ENCODE results near the gene AMN.

Gene AMN

DNA sequence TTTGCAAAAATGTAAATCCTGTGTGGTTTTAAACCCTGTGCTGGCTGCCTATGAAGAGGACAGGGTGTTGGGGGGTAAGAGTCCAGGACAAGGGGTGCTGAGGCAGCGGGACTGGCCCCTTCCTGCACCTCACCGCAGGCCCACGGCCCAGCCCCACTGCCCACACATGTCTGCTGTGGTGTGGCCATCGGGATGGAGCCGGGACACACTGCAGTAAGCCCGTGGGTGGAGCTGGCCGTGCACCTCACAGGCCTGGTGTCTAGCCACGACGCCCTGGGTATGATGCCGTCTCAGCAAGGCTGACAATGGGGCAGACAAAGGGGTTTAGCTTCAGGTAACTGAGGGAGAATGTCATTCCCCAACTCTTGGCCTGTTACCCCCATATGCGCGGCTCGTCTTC lies 19.6 kb downstream of the AMN start:
- in situ Hi-C loops (cut with MboI; ENCODE audit: low sequenced_read_pairs): no loop called here

DNA sequence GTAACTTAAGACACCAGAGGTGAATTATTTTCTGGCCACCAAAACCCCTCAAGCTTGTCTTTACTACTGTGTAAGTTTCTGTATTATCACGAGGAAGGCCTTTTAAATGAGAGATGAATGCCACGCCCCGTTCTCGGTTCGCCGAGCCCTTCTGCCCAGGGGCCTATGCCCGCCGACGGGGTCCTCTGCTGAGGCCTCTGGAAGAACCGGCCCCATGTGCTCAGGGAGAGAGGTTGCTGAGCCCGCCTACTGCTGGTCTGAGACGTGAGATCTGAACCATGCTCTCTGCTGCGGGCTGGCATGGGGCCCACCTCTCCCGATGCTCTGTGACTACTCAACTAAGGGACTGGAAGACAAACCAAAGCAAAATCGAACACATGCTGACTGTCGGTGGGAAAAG lies 21.0 kb downstream of the AMN start:
- in situ Hi-C loops (cut with MboI; ENCODE audit: low sequenced_read_pairs): no loop called here

DNA sequence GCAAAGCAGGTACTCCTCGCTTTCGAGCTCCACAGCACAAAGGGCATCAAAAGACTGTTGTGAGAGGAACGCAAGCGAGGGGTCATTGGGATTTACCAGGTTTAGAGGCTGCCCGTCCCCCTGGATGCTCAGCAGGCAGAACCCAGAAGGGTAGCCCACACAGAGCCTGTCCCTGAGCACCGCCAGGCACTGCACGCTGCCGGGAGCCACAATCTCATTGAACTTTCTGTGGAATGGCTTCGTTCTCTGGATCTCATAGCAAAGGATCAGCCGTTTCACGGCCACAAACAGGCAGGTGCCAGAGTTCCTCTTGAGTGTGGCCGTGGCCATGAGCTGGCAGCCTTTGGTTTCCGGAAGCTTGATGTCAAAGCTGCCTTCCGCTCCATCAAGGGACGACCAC lies 21.5 kb downstream of the AMN start:
- in situ Hi-C loops (cut with MboI; ENCODE audit: low sequenced_read_pairs): no loop called here

DNA sequence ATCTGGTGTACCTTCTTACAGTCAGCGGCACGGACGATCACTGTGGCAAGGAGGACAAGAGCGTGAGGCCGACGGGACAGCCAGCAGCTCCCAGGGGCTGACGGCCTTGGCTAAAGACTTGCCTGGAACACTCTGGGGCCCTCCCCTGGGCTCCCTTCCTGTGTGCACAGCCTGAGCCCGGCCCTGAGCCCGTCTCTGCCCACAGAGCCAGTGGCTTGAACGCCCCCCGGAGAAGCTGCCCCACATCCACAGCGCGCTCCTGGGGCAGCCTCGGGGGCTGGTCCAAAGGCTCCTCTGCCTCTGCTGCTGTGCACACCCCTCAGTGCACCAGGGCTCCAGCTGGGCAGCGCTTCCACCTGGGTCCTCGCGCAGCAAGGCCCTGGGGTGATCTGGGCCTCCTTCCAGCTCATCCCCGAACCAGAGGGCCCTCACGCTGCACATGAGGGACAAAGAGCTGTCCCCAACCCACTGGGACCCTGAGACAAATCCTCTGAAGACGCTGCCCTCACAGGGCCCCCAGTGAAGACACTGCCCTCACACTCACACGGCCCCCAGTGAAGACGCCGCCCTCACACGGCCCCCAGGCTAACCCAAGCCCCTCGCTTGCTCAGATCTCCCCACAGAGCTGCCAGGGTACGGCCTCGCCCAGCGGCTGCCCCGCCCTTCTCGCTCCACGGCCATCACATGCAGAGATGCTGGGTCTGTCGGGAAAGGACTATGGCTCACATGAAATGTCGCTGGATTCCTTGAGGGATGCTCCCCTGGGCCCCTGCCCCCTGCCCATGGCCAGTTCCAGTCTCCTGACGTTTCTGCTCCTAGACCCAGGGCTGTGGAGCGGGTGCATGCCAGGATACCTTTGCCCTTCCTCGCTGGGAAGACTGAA lies 22.2 kb downstream of the AMN start:
- in situ Hi-C loops (cut with MboI; ENCODE audit: low sequenced_read_pairs): no loop called here

DNA sequence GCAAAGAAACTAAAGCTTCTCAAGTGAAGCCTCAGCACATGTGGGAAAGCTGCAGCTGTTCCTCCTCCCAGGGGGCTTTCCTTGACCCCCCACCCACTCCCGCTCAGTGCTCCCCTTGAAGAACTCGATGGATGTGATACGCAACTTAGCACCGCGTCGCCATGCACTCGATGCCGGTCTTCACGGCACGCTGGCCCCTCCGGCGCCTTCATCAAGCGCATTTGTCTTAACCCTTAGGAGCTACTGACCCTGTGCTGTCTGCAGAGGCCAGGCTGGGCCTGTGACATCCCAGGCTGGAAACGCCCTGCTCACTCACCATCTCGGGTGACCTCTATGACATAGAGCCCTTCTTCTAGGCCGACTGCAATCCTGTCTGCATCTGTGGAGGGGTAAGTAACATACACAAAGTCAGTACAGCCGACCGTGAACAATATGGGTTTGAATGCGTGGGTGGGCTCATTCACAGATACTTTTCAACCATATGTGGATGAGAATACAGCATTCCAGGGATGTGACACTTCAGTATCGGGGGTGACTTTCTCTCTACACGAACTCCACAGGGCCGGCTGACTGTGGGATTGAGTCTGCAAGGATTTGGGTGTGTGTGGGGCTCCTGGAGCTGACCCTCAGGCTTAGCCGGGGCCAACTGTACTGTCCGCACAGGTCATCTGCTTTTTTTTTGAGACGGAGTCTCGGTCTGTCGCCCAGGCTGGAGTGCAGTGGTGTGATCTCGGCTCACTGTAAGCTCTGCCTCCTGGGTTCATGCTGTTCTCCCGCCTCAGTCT lies 23.1 kb downstream of the AMN start:
- in situ Hi-C loops (cut with MboI; ENCODE audit: low sequenced_read_pairs): no loop called here

DNA sequence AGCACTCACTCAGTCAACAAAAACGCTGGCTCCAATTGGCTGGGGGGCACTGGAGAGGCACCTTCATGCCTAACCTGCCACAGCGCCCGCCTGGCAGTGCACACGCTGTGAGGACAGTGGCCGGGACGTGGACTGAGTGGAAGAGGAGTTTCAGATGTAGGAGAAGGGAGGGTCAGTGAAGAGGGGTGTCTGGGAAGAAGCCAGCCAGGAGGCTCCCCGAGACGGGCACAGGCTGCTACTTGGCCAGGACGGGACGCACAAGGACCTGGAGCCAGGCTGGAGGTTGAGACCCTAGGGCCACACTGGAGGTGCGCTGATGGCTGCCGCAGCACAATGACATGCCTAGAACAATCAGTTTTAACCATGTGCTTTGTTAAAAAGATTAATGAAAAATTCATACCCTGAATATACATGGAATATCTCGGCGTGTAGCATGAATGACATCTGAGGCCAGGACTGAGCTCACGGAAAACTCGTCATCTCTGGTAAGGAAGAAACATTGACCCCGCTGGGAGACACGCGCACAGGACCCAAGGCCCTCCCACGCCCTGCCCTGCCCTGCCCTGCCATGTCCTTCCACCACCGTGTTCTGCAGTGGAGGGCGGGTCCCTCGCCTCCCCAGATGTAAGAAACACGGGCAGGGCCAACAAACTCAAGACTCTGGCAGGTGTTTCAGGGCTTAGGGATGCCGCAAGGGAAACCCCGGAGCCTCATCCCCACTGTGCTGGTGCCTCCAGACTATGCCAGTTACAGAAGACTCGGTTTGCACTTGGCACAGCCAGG lies 25.0 kb downstream of the AMN start:
- in situ Hi-C loops (cut with MboI; ENCODE audit: low sequenced_read_pairs): no loop called here

DNA sequence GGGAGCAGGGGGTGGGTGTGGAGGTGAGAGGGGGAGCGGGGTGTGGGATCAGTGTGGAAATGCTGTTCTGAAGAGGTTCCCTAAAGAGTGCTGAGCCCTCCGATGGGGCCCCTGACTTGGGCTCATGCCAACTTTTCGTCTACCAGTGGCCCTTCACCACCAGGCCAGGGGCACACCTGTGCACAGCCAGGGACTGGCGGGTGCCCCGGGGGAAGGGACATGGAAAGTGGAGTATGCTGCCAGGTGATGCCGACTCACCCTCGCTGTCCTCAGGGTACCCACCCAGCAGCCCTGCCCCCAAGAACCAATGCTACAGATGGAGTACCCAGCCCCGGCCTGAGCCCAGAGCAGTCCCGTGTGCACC lies 26.2 kb downstream of the AMN start:
- in situ Hi-C loops (cut with MboI; ENCODE audit: low sequenced_read_pairs): no loop called here

DNA sequence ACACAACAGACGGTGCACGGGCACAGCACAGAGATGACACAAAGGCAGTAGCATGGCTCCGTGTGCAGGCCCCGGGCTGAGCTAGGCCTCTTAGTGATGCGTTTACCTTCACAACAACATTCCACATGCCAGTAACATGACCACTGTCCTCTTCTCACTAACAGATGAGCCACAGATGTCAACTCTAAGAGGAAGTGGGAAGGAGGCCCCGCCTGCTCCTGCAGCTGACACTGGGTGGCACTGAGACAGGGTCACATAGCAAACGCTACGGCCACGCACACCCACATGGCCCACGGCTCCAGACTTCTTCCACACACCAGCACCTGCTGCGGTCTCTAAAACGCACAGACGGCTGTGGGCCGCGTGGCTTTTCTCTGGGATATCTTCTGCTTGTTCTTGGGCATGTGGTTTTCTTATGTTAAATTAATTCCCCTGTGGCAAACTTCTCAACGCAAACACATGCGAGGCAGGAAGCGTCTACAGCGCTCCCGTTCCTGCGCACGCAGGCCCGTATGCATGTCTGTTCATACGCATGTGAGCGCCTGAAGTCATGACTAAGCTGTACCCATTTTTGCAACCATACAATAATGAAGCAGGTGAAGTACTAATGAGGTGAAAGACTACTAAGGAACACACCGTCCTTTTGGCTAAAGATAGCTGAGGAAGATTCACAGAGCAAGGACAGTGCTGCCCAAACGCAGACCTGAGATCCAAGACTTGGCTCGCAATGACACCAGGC lies 26.8 kb downstream of the AMN start:
- in situ Hi-C loops (cut with MboI; ENCODE audit: low sequenced_read_pairs): no loop called here

DNA sequence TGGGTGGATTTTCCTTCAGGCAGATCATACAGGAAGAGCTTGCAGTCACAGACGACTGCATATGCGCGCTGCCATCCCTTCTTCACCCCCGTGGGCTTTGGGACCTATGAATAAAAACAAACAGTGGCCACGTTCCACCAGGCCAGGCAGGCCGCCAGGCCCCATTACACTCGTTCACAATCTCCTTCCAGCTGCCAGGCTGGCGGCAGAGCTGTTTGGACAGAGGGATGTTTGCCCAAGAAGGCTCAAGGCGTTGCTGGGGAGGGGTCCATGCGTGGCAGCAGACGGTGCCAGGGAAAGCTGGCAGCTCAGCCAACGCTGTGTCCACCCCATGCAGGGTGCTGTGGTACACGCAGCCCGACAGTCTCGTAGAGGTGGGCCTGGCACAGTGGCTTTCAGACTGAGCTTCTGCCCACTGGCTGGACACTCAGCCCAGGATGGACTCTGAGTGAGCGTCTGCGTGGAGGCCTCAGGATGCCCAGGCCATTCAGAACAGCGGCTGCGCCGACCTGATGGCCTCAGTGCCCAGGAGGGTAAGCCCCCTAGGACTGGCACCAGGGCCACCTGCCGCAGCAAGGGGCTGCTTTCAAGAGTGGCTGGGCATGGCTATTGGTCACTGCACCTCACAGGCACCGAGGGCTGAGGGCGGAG lies 27.5 kb downstream of the AMN start:
- in situ Hi-C loops (cut with MboI; ENCODE audit: low sequenced_read_pairs): no loop called here

DNA sequence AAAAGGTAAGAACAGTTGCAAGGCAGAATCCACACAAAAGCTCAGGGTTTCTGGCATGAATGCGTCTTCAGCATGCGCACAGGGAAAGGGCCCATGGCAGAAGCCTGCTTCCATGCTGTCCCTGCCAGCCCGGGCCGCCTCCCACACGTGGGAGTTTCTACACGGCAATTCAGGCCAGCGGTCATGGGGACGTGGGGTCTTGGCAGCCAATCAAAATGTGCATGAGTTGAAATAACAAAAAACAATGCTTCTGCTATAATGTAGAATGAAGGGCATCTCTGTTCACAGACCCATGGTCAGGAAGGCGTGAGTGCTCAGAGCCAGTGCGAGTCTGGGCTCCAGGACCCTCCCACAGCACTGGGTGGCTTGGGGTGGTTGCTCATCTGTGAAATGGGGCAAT lies 28.6 kb downstream of the AMN start:
- in situ Hi-C loops (cut with MboI; ENCODE audit: low sequenced_read_pairs): no loop called here

DNA sequence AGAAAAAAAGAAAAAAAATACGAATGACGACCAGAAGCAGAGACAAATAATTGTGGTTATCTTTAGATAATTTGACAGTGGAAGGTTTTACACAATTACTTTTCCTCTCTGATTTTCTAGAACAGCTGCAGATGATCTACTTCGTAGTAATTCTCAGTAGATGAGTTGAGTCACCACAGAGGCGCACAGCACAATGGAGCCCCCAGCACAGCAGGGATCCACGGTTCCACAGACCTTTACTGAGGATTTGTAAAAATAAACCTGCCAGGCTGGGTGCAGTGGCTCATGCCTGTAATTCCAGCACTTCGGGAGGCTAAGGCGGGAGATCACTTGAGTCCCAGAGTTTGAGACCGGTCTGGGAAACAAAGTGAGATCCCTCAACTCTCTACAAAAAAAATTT lies 29.3 kb downstream of the AMN start:
- in situ Hi-C loops (cut with MboI; ENCODE audit: low sequenced_read_pairs): no loop called here

DNA sequence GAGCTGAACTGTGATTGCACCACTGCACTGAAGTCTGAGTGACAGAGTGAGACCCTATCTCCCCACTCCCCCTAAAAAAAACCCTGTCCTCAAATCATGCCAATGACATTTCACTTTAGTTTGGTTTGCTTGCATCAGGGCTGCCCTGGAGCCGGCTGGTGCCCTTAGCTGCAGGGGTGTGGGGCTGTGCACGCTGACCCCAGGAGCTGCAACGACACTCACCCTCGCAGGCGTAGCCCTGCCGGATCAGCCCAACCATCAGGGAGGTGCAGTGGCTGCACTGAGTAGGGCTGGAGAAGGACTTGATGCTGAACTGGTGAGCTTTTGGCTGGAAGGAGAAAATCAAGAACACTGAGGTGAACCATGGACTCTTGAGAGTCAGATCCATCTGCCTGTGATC lies 29.8 kb downstream of the AMN start:
- in situ Hi-C loops (cut with MboI; ENCODE audit: low sequenced_read_pairs): no loop called here

DNA sequence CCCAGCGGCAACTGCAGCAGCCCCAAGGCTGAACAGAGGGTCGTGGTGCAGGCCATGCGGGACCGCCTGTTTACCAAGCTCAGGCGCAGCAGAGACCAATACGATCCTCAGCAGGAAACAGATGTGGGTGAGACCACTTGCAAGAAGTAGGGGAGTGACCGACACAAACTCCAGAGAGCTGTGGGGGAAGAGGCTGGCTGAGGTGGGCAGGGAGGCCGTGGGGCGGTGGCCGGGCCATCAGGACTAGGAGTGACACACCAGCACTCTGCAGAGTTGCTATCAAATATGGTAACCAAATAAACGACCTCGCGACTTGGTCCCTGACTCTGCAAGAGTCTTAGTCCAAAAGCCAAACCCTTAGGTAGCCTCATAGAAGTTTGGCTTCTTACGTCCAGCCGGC lies 30.6 kb downstream of the AMN start:
- in situ Hi-C loops (cut with MboI; ENCODE audit: low sequenced_read_pairs): no loop called here

DNA sequence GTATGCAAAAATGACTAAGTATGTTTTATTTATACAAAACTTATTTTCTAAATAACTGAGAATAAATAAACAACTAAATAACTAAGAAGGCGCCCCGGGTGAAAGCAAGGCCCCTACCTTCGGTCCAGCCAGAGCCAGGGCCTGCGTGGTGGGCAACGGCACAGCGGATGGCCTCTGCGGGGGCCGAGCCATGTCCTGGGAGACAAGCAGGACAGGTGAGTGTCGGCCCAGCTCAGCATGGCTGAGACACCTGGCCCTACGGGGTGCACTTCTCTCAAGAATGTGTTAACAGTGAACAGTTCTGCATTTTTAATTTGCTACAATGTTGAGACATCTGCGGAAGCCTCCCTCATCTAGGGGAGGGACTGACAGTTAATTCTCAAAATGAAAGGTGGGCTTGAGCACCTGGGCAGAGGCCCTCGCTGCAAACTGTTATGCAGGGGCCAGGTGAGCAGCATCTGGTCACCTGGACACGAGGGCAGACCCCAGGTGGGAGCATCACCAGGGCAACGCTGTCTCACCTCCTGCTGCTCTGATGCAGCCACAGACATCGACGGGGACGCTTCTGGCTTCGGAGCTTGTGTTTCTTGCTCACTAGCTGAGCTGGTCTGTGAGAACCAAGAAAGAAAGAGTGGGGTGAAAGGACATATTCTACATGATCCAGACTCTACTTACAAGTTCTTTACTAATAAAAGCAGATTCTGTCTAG lies 31.8 kb downstream of the AMN start:
- in situ Hi-C loops (cut with MboI; ENCODE audit: low sequenced_read_pairs): no loop called here

DNA sequence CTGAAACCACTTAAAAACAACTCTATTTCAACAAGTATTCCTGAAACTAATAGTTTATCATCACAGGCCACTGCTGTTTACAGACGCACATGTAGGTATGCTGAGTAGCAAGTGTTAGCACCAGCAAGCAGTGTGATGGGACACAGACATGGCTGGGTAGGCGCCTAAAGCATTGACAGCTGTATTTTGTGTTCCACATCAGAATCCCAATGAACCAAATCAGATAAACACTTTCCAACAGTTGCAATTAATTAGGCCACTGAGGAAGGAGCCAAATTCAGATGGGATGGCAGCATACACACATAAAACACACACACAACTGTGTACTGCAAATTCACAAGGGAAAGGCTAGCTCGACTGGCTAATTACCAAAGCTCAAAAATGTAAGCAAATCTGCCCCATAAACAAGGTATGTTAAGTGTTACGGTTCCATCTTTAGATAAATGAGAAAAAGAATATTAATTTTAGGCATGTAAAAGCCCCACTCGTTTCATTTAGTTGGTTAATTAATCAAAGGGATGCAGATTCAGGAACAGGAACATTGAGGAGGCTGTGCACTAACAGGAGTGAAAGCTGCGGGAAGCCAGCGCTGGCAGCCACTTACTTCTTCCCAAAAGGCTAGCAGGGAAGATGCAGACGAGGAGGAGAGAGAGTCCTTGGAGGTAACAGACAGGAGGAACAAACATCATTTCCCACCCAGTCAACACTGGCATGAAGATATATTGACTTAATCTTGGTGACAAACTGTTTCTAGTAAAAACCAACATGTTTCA lies 33.4 kb downstream of the AMN start:
- in situ Hi-C loops (cut with MboI; ENCODE audit: low sequenced_read_pairs): no loop called here

DNA sequence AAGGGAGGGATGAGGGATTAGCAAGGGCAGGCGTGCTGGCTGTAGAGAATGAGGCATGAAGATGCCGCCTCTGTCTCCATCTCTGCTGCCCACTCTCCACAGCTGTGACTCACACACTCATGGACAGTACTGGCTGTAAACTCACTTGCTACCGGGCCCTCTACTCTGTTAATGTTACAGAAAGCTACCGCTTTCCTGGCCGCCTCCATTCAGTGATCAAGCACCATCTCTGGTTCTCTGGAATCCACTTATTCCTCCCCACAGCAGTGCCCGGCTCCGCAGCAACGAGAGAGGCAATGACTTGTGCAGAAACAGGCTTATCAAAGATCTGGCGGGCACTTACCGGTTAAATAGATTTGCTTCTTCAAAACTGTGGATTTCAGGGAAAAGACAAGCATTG lies 34.8 kb downstream of the AMN start:
- in situ Hi-C loops (cut with MboI; ENCODE audit: low sequenced_read_pairs): no loop called here

DNA sequence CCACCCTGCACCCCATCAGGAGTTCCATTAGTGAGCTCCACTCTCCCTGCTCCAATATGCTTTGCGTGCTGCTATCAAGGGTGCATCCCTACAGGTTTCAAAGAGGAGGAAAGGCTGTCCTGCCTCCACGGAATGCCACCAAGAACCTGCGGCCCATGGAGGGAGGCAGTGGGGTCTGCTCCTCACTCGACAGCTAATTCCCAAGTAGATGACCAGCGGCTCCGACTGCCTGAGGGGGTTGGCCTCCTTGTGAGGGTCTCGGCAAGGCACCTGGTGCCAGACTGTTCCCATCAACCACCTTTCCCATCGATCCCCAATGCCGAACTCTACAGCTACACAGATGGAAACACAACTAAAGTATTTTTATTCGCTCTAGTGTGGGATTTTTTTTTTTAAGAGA lies 36.0 kb downstream of the AMN start:
- in situ Hi-C loops (cut with MboI; ENCODE audit: low sequenced_read_pairs): no loop called here

DNA sequence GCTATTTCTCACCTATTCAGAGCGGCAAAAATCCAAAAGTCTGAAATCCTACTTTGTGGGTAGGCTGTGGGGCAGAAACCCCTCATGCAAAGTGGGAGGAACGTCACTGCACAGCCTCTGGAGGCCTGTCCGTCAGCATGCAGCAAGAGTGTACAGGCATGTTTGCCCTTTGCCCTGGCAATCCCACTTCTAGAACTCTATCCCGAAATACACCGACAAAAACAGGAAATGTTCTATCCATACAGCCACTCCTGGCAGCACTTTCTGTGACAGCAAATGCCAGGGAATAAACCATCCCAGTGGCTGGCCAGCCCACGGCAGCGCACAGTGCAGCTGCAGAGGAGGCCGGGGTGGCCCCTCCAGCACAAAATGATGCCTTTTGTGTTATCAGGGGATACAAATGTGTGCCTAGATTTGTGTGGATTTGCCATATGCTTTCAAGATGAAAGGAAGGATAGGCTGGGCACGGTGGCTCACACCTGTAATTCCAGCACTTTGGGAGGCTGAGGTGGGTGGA lies 39.7 kb downstream of the AMN start:
- in situ Hi-C loops (cut with MboI; ENCODE audit: low sequenced_read_pairs): no loop called here
